OCI-LY7 (cell line): ENCODE results near the gene GATAD2B.

Experiments
- CTCF ChIP-seq: fragments of 200-600 bp; sonication (generic); conservative IDR thresholded peaks from 2 replicates; pipeline ENCODE4 v1.5.1; 2014; ENCODE audit warnings: mild to moderate bottlenecking, antibody characterized with exemption, low read length, moderate library complexity, mixed read lengths
- EZH2phosphoT487 ChIP-seq: fragments of 200-600 bp; sonication (generic); IDR thresholded peaks from 2 replicates; pipeline ENCODE4 v1.6.1; 2018; ENCODE audit warnings: low read depth, borderline replicate concordance, mild to moderate bottlenecking, mixed run types, antibody characterized with exemption, low read length, moderate library complexity, mixed read lengths

GRCh38 chr1:153793261-153793972, 129.4 kb downstream of the GATAD2B start:
- TF ChIP-seq CTCF (no peak), EZH2phosphoT487 (no peak)
